ENCODE measurements around the gene SETBP1. TPM values are rescaled to one million over a fixed set of nuclear protein-coding genes. Genes with fewer than 3 reads are reported as not detected.

Gene SETBP1
- polyA plus RNA-seq, 1 donor = 14.8 TPM

GRCh38 chr18:44870631-44871502 lies 190.2 kb downstream of the SETBP1 start:
- no peak for DNase-seq (ENCODE audit: low read depth)

GRCh38 chr18:44871771-44872170 lies 191.1 kb downstream of the SETBP1 start:
- DNase-seq (ENCODE audit: low read depth) = no peak

DNA sequence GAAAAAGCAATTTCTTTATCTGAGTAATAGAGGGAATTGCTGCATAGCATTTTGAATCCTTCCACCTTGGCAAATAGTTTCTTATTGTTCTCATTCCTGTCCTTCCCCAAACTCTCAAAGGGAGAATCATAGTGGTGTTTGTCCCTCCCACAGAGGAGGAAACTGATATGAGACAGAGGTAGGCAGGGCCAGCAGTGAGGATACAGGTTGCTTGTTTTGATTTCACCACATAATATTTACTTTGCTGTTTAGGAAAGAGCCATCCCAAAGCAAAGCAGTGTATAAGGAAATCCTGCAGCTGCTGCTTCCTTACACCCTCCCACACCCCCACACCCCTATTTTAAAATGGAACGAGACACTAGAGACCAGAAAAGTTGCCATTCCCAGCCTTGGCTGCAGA lies 195.3 kb downstream of the SETBP1 start:
- no peak for DNase-seq (ENCODE audit: low read depth)

DNA sequence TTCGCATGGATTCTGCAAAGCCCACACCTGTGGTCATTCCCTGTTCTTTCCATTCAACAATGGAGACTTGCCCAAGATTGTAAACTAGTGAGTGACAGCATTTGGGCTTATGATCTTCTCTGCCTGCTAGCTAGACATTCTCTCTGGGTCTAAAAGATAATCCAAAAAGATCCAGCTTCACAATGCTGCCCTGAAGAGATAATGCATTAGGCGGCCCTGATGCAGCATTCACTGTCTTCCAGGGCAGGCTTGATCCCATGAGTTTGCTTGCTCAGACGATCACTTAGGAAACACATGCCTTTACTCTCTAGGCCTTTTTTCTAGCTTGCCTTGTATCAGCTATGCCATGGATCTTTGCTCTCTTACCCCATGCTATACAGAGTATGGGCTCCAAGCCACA lies 196.1 kb downstream of the SETBP1 start:
- no peak for DNase-seq (ENCODE audit: low read depth)

DNA sequence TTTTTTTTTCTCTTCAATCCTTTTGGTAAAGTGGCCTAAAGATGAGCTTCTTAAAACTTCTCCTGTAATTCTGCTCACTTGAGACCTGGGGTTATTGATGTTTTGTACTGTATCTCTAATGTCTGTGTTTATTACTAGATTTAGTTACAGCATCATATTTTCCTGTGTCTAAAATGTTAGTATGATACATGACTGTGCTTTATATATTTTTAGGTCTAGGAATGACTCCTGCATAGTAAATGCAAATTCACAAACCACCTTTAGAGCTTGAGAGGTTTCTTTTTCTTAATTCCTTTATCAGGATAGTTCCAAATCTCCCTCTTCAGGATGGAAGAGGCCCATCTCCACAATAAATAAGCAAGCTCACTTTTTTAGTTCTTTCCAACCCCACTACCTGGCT lies 197.6 kb downstream of the SETBP1 start:
- DNase-seq (ENCODE audit: low read depth) = no peak

GRCh38 chr18:44880170-44880569 lies 199.5 kb downstream of the SETBP1 start:
- DNase-seq (ENCODE audit: low read depth) = no peak

GRCh38 chr18:44881461-44882162 lies 200.9 kb downstream of the SETBP1 start:
- DNase-seq (ENCODE audit: low read depth) = no peak

- no peak for DNase-seq (ENCODE audit: low read depth)
These were observed 201.6 kb downstream of the SETBP1 start for GRCh38 chr18:44882163-44882868.

GRCh38 chr18:44883671-44884070 lies 203.0 kb downstream of the SETBP1 start:
- DNase-seq (ENCODE audit: low read depth) = no peak

DNA sequence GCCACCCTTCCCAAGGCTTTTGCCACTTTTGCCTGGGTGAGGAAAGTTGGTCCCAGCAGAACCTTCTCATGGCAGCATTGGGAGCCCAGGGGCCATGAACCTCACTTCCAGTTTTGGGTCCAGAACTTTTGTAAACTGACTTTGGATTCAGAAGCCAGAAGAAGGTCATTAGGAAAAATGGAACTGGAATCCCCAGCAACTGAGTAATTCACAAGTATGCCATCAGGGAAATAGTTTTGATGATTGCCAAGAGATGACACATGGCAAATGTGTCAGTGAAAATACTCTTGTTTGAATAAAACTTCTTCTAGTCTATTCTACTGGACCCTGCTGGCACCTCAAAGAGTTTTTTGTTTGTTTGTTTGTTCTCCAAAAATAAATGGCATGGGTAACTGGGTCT lies 203.7 kb downstream of the SETBP1 start:
- DNase-seq (ENCODE audit: low read depth) = no peak

GRCh38 chr18:44885507-44885906 lies 204.8 kb downstream of the SETBP1 start:
- DNase-seq (ENCODE audit: low read depth) = no peak

DNA sequence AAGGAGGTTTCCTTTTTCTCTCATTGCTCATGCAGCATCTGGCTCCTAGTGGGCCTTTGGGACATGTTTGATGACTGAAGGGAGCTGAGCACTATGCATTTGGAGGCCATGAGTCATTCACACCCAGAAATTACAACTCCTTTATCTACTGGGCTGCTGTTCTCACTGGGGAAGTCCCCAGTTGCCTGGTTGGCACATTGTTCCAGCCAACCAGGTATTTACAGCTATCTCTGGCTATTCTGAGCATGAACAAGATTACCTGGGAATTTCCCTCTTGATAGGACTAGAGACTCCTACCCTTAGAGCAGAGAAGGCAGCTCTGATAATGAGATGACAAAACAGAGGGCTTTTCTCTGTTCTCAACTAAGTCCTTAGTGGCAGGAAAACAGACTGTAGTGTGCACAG lies 206.5 kb downstream of the SETBP1 start:
- DNase-seq (ENCODE audit: low read depth) = no peak

GRCh38 chr18:44889111-44889510 lies 208.4 kb downstream of the SETBP1 start:
- no peak for DNase-seq (ENCODE audit: low read depth)

DNA sequence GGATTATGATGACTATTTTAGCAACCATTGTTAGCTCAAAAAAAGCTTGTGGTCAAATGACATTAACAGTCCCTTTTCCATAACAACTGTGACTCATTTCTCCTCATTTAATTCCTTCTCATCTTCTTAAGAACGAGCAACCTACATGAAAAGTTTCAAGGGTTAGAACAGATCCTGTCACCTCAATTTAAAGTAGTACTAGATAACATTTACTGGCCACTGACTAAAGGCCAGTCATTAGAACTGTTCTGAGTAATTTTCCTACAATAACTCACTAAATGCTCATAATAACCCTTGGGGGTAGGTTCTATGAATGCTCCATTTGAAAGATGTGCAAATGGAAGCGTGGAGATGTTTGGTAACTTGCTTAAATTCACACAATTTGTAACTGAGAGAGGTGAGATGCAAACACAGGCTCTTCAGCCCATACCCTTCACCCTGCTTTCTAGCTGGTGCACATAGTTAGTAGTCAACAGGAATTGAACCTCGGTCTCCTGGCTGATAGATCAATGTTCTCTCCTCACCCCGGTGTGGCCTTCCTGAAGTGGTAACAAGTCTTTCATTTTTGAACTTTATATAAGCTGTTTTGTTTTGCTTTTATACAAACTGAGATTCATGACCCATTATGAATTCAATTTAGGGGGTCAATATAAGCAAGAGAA lies 212.5 kb downstream of the SETBP1 start:
- no peak for DNase-seq (ENCODE audit: low read depth)

GRCh38 chr18:44893966-44894365 lies 213.3 kb downstream of the SETBP1 start:
- DNase-seq (ENCODE audit: low read depth) = no peak

DNA sequence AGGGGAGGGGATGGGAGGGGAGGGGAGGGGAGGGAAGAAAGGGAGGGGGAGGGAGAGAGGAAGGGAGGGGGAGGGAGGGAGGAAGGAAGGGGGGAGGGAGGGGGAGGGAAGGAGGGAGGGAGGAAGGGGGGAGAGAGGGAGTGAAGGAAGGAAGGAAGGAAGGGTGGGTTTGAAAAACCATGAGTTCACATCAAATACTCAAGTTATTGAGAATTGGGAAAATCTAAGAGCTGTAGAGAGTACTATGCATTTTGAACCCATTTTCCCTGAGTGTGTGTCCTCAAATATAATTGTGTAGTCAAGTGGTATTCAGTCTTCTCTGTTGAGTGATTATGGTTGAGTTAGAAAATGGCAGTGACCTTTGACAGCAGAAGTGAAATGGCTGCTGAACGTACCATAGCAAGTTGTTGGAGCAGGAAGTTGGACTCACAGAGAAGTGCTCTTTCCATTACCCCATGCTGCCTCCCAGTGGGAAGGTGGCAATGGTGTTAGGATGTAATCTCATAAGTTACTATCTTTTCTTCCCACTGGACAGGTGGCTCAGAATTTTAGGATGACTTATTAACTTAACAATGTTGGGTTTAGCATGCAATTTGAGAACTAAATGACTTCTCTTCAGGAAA lies 214.6 kb downstream of the SETBP1 start:
- no peak for DNase-seq (ENCODE audit: low read depth)

GRCh38 chr18:44896846-44897245 lies 216.2 kb downstream of the SETBP1 start:
- DNase-seq (ENCODE audit: low read depth) = no peak

DNA sequence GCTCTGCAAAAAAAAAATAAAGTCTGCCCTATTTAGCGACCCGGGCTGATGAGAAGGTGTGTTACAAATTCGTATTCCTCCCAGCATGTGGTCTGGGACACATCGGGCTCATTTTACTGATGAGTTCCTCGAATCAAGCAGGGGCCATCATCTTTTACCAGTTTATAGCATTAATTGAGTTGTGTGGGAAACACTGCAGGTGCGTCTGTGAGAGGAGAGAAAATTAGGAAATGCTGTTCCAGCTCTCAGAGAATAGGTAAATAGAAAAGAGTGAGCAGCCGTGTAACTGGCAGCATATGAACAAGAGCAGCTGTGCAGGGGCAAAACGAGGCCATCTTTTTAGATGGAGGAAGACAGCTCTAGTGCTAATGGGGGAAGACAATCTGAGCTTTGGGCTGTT lies 216.7 kb downstream of the SETBP1 start:
- no peak for DNase-seq (ENCODE audit: low read depth)

- DNase-seq (ENCODE audit: low read depth) = no peak
These were observed 217.1 kb downstream of the SETBP1 start for GRCh38 chr18:44897816-44898215.

DNA sequence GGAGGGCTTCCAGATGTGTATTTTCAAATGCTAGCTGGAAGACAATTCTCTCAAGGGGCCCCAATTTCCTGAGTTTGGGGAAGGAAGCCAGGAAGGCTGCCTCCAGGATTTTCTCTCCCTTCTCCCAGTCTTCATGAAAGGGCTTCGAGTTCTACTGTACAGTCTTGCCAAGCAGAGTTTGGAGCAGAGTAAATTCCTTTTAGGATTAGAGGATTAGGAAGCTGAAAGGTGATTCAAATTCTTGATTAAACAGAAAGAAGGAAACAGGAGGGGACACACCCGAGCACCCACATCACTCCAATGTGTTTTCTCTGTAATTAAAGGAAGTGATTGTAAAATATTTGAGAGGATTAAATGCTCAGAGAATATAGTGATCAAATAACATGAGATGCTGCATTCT lies 217.8 kb downstream of the SETBP1 start:
- DNase-seq (ENCODE audit: low read depth) = no peak

DNA sequence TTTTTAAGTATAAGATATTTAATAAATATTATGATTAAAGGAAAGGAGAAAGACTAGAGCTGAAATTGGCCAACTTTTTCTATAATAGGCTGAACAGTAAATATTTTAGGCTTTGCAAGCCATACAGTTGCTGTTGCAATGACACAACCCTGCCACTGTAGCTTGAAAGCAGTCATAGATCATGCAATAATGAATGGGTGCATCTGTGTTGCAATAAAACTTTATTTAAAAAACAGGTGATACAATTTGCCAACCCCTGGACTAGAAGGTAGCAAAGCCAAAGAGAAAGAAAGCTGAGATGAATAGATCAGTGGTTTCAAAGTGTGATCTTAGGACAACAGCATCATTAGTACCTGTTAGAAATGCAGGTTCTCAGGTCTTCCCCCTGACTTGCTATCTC lies 219.1 kb downstream of the SETBP1 start:
- DNase-seq (ENCODE audit: low read depth) = no peak

GRCh38 chr18:44900627-44901026 lies 219.9 kb downstream of the SETBP1 start:
- no peak for DNase-seq (ENCODE audit: low read depth)

All from forelimb muscle (tissue), 1 donor.